Transverse colon (tissue), 4 donors: ENCODE data around the gene EDN2. TPM values are rescaled to one million over a fixed set of nuclear protein-coding genes. Genes with fewer than 3 reads are reported as not detected.

Experiments
- DNase-seq: peaks from one replicate; pipeline ENCODE4 v3.0.0-alpha.2; 2019
- H3K27ac ChIP-seq, 4 donors: fragments of 200-600 bp; sonication (generic); 2 replicates each; pipeline ENCODE4 v1.5.1; 2016 to 2018; ENCODE audit warnings: inconsistent platforms in 4 of 4
- H3K27me3 ChIP-seq: fragments of 200-600 bp; sonication (generic); 2 replicates; pipeline ENCODE4 v1.5.1; 2017; ENCODE audit warnings: inconsistent platforms
- H3K36me3 ChIP-seq, 4 donors: fragments of 200-600 bp; sonication (generic); 2 replicates each; pipeline ENCODE4 v1.5.1; 2017 to 2019; ENCODE audit warnings: inconsistent platforms in 4 of 4
- H3K4me1 ChIP-seq, 4 donors: fragments of 200-600 bp; sonication (generic); 2 replicates each; pipeline ENCODE4 v1.5.1; 2017 to 2020; ENCODE audit warnings: inconsistent platforms in 4 of 4
- H3K4me3 ChIP-seq, 4 donors: fragments of 200-600 bp; sonication (generic); 1 replicate in 1 of 4; 2 replicates in 3 of 4; pipeline versions ENCODE4 v1.5.1 to v1.6.1; 2017 to 2019; ENCODE audit warnings: inconsistent platforms in 4 of 4
- H3K9me3 ChIP-seq, 2 donors: fragments of 200-600 bp; sonication (generic); 2 replicates each; pipeline ENCODE4 v1.5.1; 2017 to 2019; ENCODE audit warnings: inconsistent platforms in 2 of 2
- EP300 ChIP-seq: sonication (generic); formaldehyde crosslinking; IDR thresholded peaks from one replicate; pipeline ENCODE4 v1.6.1; 2017; ENCODE audit warnings: antibody characterized with exemption, low read depth
- POLR2A ChIP-seq: fragments of 450-650 bp; IDR thresholded peaks from one replicate; pipeline ENCODE4 v1.6.1; 2016; ENCODE audit warnings: antibody characterized with exemption, mild to moderate bottlenecking, moderate library complexity
- POLR2AphosphoS5 ChIP-seq, 3 donors: sonication (generic); formaldehyde crosslinking; IDR thresholded peaks; one replicate each; pipeline ENCODE4 v1.6.1; 2016; ENCODE audit warnings: antibody characterized with exemption in 3 of 3
- WGBS, 2 donors: methylation state at CpG; one replicate each; pipeline ENCODE4 v1.1.5; 2018; ENCODE audit warnings: low coverage in 1 of 2; 5-methylcytosine and 5-hydroxymethylcytosine counted together
- in situ Hi-C, 4 donors: fragments of 200-750 bp; cut with MboI; loops; one replicate each; pipeline versions ENCODE4 v1.15.0 to v1.15.1; 2017; ENCODE audit warnings: low sequenced_read_pairs in 3 of 4, low pct_ligation_motif_present in 1 of 4, low pct_unique_long_range_greater_than_20kb in 1 of 4
- intact Hi-C: fragments of 100-400 bp; cut with DNase I; formaldehyde crosslinking; loops from one replicate; pipeline ENCODE4 v1.15.1; 2023; ENCODE audit warnings: low total_unique reads
- total RNA-seq, 4 donors: library from RNA; depleted of rRNA; stranded (reverse); fragments of >200 nt; gene quantifications; one replicate each; pipeline ENCODE4 v1.1.0, GENCODE V29; 2016
- TF ChIP-seq, protein P1 (sequence below), 5 experiments: fragments of 200-600 bp in 3 of 5; fragments of 450-650 bp in 2 of 5; sonication (generic) in 3 of 5; IDR thresholded peaks; 1 replicate in 2 of 5; 2 replicates in 3 of 5; pipeline ENCODE4 v1.5.1; 2016 to 2017; ENCODE audit warnings: antibody characterized with exemption in 5 of 5, inconsistent platforms in 3 of 5, mild to moderate bottlenecking in 2 of 5, moderate library complexity in 1 of 5

EDN2 gene
- total RNA-seq, 4 donors from 2014 or later: 3.8 to 15.7 (median 10.3) TPM

DNA sequence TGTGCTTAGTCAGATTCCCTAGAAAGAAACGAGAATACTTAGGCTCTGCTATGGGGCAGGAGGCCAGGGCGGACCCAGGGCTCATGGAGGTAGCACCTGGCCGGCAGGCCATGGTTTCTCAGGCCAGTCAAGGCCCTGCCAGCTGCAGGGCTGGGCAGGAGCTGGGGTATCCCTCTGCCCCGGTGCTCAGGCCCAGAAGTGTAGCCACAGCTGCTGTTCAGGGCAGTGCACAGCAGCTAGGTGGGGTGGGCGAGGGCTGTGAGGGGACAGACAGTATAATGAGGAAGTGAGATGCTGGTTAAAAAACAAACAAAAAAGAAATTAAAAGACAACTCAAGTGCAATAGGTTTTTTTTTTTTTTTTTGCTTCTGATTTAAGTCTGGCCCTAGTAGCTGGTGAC is 34.0 kb upstream of the EDN2 start:
- Histone ChIP-seq H3K27ac (no peak overlapping the region), H3K9me3 (no peaks in the 10 kb centered on the region), H3K4me1 (peaks cover 14 to 28% (median 24%) of the 10 kb centered on the region in 4 donors), H3K4me3 (no peak overlapping the region), H3K36me3 (no peaks in the 10 kb centered on the region), H3K27me3 (no peaks in the 10 kb centered on the region)
- intact Hi-C loops: loop anchor here (5.0 kb wide), 1 partner anchor 251 kb away; no protein-coding TSS in a partner anchor
- 74 to 78% methylated on average over 3 to 5 of the region's 5 CpGs for WGBS, 2 donors
- in situ Hi-C loops: no loop called here
- TF ChIP-seq EP300 (no peak), POLR2A (no peak)
- TF ChIP-seq, protein P1, sequence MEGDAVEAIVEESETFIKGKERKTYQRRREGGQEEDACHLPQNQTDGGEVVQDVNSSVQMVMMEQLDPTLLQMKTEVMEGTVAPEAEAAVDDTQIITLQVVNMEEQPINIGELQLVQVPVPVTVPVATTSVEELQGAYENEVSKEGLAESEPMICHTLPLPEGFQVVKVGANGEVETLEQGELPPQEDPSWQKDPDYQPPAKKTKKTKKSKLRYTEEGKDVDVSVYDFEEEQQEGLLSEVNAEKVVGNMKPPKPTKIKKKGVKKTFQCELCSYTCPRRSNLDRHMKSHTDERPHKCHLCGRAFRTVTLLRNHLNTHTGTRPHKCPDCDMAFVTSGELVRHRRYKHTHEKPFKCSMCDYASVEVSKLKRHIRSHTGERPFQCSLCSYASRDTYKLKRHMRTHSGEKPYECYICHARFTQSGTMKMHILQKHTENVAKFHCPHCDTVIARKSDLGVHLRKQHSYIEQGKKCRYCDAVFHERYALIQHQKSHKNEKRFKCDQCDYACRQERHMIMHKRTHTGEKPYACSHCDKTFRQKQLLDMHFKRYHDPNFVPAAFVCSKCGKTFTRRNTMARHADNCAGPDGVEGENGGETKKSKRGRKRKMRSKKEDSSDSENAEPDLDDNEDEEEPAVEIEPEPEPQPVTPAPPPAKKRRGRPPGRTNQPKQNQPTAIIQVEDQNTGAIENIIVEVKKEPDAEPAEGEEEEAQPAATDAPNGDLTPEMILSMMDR (IDR thresholded peaks at IDR 0.05): no peak
- no peak for DNase-seq

DNA sequence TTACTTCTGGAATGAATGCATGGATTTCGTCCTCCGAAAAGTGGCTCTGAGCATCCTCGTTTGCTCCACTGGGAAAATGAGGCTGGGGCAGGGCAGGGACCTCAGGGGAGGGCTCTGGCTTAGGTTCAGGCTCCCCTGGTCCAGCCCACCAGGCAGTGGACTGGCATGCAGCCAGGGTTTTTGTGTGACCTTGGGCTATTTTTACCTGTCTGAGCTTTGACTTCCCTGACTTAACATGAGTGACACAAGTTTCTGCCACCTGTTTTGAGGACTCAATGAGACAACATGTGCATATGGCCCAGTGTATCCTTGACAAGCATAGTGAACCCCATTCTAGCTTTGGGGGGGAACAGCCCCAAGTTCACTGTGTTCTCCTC is 32.6 kb upstream of the EDN2 start:
- intact Hi-C loops (loop anchor here (5.0 kb wide), 1 partner anchor 250 kb away; no protein-coding TSS in a partner anchor), in situ Hi-C loops (no loop called here)
- WGBS, 2 donors: 68% methylated on average over 3 of the region's 3 CpGs; no CpG with 5 or more reads in 1 of the 2 donors
- Histone ChIP-seq H3K4me1 (peaks cover 14 to 28% (median 24%) of the 10 kb centered on the region in 4 donors), H3K27ac (no peak overlapping the region), H3K4me3 (peak overlapping the region in 1 of 4 donors; percentile 26), H3K36me3 (no peaks in the 10 kb centered on the region), H3K27me3 (no peaks in the 10 kb centered on the region), H3K9me3 (no peaks in the 10 kb centered on the region)
- DNase-seq: no peak
- TF ChIP-seq EP300 (no peak), POLR2AphosphoS5 (IDR thresholded peaks at IDR 0.05) (no peak), POLR2A (no peak)
- TF ChIP-seq, protein P1 (IDR thresholded peaks at IDR 0.05): no peak

DNA sequence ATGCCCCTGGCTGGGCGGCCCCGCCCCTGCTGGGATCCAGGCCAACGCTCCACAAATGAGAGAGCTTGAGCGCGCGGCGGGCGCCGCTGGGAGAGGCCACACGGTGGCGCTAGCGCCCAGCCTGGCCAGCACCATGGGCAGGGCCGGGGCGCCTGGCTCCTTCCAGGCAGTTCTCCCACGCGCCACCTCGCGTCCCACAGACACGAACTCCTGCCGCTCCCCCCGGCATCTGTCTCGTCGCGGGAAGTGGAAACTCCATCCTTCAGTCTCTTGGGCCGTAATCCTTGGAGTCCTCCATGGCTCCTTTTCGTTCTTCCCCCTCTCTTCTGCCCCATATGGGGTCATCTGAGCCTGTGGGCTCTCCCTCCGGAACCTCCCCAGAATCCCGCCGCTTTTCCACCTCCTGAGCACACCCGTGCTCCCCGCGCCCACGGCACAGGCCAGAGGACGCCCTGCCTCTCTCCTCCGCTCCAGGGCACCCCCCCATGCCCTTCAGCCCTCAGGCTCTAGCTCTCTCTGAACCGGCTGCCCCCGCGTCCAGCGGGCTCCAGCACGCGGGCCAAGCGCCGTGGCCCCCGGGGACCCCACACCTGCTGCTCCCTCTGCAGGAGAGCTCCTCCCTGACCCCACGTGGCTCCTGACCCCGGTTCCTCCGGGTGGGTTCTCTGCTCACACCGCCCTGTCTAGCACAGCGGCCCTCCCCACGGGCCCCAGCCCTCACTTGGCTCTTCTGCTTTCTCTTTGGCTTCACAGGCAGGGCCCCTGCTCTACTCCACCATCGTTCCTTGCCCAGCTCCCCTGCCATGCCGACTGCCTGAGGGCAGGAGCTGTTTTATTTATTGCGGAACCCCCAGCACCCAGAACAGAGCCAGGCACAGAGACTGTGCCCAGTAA is 31.9 kb upstream of the EDN2 start:
- H3K9me3 ChIP-seq: no peaks in the 10 kb centered on the region
- no peak for TF ChIP-seq POLR2A
- peak in 1 of 3 donors; percentile 38 for TF ChIP-seq POLR2AphosphoS5 (IDR thresholded peaks at IDR 0.05)
- TF ChIP-seq, protein P1 (IDR thresholded peaks at IDR 0.05): peak; percentile 75 to 92 (median 90)
- 23 to 50% methylated on average over 2 to 46 of the region's 53 CpGs for WGBS, 2 donors
- H3K4me3 ChIP-seq: peak overlapping the region; percentile 26 to 50 (median 36)
- no peaks in the 10 kb centered on the region for H3K27me3 ChIP-seq
- H3K4me1 ChIP-seq: peaks cover 14 to 28% (median 24%) of the 10 kb centered on the region in 4 donors
- in situ Hi-C loops: no loop called here
- intact Hi-C loops: loop anchor here (5.0 kb wide), 1 partner anchor 249 kb away; no protein-coding TSS in a partner anchor
- DNase-seq: peak; percentile 93
- peak overlapping the region; percentile 47 to 83 (median 66) for H3K27ac ChIP-seq
- no peaks in the 10 kb centered on the region for H3K36me3 ChIP-seq

DNA sequence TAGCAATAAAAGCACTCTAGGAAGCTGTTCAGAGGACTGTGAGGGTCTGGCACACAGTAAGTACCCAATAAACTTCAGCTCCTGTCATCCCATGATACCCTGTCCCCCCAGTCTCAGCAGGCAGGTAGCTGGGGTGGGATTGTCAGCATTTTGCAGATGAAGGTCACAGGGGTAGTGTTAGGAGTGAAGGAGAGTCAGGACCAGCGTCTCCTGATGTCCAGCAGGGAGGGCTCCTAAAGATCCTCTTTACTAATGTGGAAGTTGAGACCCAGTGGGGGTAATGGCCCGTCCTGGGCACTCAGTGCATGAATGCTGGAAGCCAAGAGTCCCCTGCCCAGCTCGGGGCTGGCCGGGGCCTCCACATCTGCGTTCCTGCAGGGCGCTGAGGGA is 31.3 kb upstream of the EDN2 start:
- no peaks in the 10 kb centered on the region for H3K36me3 ChIP-seq
- no peak overlapping the region for H3K4me3 ChIP-seq
- no peak for TF ChIP-seq EP300
- TF ChIP-seq POLR2AphosphoS5 (IDR thresholded peaks at IDR 0.05): no peak
- no peaks in the 10 kb centered on the region for H3K9me3 ChIP-seq
- DNase-seq: no peak
- in situ Hi-C loops: no loop called here
- H3K27ac ChIP-seq: peak overlapping the region; percentile 47 to 83 (median 66)
- H3K4me1 ChIP-seq: peaks cover 14 to 28% (median 24%) of the 10 kb centered on the region in 4 donors
- 10% methylated on average over 5 of the region's 6 CpGs; no CpG with 5 or more reads in 1 of the 2 donors for WGBS, 2 donors
- intact Hi-C loops: loop anchor here (5.0 kb wide), 1 partner anchor 248 kb away; no protein-coding TSS in a partner anchor
- no peaks in the 10 kb centered on the region for H3K27me3 ChIP-seq
